GM19463 (cell line): ENCODE data around the gene DDX5.
"Not testable (repeated sequence)": the region's sequence is repeated elsewhere in the genome, so short reads cannot be mapped to it uniquely, and the experiment has no call there.

Source experiments
- ATAC-seq: cut with Tn5 transposase; IDR thresholded peaks from one replicate; pipeline ENCODE4 v1.9.1; 2021; ENCODE audit warnings: mild to moderate bottlenecking, moderate library complexity; ENCODE audit not compliant: unreplicated experiment

DDX5 gene

DNA sequence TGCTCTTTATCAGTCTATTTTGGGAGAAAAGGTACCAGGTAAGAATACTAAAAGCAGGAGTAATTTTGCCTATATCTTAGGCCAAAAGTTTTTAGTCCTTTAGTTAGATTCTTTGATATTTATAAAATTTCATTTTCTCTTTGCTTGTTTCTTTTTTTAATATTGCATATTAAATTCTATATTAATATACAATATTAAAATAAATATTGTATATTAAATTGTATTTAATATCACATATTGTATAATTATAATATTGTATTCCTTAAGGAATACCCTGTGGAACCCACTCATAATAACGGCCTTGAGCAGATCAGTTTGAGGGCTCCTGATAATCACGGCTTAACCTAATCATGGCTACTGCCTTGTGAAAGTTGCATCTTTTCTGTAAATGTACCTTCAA is 2.6 kb upstream of the DDX5 start:
- ATAC-seq: no peak

DNA sequence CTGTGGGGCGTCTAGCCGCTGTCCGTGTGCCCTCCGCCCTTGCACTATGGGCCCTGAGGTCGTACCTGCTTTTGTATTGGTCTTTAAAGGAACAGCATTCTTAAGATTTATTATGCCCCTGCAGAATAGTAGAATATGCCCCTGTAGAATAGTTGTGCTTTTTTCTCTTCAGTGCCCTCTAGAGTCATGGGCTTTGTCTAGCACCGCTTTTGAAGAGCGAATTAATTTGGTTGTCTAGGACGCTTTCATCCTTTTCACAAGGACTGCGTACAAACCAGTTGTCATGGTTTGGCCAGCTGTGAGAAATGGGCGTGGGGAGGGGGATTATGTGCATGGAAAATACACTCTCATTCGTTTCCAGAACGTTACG is 1.3 kb upstream of the DDX5 start:
- no peak for ATAC-seq

DNA sequence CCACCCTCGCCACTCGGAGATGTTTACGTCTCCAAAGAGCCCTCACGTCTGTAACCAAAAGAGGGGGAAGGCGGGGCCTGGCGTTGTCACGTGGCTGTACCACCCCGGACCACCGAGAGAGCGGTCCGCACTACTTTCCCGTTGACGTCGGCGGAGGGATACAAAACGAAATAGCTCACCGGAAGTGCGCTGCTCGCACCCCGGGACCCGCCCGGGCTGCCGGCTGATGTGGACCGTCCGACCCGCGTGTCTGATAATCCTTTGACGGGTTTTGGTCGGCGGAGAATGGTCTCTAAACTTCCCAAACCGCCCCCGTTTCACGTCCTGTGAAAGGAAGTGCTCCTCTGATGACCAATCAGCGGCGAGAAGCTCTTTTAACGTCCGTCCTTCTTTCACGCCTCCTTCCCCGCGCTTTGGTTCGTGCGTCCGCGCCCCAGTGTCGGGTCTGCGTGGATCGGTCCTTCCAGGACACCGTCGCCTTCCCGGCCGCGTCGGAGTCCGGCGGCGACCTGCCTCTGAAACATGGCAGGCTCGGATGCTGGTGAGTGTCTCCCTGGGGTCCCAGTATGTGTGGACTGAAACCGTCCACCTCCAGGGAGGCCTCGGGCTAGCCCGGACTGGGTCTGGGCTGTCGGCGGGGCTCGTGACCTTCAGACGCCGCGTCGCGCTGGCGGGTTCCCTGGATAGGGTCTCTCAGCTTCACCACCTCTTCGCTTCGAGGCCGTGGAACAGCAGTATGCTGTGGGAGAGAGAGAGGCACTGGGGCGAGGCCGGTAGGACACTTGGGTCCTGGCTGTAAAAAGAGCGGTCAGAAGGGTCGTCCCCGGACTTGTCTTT is 705 bp upstream of the DDX5 start, which contains the start of gene CEP95:
Gene CEP95 (plus strand): TSS at position 402 of the 837 bp plus-strand sequence. CDS start 121 bp downstream, at position 523.
- ATAC-seq: peak; percentile 57

DNA sequence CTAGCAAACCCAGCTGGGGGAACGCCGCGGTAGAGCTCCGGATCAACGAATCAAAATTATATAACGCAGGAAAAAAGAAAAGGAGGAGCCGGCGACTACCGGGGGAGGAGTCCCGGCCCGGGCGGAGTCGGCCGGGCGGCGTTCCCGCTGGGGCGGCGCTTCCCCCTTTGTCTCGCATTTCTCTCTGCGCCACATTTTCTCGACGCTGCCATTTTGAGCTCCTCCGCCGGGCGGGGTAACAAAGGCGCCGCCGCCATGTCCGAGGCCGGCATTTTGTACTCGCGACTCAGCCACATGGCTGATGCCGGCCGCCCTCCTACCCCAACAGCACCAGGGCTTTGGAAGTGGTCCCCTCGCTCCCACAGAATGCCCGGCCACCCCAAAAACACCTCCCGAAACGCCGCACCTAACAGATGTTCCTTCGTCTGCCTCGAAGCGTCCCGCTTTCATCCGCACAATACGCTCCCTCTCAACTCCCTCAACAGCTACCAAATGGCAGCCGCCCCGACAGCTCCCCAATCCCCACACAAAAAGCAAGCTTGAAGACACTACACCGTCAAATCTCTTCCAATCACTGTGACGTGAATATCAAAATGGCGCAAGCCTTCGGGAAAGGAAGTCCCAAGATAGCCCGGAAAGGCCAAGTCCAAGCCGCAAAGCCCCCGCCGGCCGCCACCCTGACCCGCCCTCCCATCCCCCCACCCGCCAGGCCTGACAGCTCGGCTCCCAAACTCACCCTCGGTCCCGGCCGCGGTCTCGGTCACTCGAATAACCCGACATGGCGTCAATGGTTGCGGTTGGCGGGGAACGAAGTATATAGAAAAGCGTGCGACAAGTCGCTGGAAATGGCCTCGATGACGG is 519 bp downstream of the DDX5 start:
- ATAC-seq: no peak

DNA sequence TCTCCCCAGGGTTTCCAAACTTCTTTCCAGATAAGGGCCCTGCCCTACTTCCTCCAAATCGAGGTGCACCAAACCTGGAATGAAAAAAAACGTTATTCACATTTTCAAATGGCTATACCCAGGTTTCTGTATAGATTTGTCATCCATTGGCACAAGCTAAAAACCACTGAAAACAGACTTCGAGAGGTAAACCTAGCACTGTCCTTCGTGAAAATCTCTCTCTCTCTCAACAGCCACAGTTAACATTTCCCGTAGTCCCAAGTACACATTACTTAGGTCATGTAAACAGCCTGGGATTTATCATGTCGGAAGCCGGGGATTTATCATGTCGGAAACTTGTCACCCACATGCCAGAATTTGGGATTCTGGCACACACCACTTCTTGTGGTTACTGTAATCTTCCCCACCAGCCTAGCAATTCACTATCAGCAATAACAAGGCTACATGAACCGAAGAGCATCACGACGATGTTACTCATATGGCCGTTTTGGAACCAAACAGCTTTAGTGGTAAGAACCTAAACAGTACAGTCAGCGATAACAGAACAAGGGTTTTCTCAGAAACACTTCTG is 1.2 kb downstream of the DDX5 start:
- no peak for ATAC-seq

DNA sequence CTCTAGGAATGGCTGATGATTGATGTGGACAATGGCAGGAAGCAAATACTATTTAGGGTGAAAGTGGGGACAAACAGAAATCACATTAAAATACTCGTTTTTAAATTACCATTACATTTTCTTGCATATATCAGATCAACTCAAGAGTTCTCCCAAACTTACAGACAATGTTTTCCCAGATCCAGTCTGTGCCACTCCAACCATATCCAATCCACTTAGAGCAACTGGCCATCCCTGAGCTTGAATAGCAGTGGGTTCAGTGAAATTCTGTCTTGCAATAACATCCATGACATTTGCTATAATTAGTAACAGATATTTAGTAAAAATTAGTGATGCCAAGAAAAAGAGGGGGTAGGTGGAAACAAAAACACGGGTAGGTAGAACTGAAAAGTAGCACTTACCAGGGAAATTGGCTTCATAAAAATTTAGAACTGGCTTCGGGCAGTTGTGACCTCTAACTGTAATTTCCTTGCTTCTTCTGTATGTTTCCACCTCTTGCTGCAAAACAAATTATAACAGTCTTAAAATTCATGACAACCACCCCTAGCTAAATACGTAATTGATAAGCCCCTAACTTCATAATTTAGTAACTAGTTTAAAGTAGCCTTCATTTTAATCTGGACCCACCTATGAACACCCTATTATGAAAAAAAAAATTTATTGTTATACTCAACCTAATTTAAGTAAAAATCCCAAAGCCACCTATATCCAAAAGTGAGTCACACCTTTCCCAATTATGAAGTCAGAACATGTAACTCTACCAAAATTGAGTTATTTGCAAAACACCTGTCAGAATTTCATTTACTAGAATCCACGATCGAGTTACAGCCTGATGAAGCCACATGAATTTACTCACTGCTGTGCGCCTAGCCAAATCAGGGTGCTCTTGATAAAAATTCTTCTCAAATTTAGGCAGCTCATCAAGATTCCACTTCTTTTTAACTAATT is 2.0 kb downstream of the DDX5 start:
- ATAC-seq: no peak

DNA sequence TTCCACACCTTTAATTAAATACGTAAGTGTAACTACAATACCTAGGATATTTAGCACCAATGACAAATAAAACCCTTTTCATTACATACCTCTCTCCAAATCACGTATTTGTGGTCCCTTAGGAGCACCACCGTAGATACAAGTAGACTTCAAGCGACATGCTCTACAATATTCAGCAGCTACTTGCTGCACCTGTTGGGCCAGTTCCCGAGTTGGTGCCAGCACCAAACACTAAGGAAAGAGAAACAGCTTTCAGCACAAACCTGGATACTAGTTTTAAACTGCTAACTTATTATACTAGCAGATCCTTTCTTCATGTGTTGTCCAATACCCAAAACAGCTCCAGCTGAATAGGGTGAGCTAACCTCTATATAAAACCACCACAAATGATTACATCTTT is 2.7 kb downstream of the DDX5 start:
- no peak for ATAC-seq

DNA sequence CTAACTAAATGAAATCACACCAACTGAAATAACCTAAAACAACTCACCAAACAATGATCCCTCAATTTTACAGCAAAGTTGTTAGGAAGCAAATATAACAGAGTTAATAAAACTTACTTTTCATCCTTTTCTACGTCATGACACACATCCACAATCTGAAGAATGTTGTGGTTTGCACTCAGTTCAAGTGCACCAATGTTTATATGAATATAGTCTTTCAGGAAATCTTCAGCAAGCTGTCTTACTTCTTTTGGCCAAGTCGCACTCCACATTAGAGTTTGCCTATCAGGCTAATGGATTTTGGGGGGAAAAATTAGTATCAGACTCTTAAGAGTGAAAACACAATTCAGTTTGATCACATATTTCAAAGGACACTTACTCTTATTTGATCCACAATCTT is 3.3 kb downstream of the DDX5 start:
- no peak for ATAC-seq

DNA sequence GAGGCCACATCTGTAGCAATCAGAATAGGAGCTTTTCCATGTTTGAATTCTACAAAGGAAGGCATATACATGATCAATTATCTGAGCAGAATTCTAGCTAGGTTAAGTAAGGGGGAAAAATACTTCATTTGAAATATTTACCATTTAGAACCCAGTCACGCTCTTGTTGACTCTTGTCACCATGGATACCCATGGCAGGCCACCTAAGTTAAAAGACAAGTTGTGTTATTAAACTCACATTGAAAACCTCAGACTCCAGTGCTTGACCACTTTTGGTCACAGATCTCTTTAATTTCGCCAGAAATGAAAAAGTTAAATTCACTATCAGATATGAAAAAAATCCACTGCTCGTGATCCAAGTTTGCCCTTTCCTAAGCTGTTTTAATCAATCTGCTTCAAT is 4.1 kb downstream of the DDX5 start:
- ATAC-seq: no peak

DNA sequence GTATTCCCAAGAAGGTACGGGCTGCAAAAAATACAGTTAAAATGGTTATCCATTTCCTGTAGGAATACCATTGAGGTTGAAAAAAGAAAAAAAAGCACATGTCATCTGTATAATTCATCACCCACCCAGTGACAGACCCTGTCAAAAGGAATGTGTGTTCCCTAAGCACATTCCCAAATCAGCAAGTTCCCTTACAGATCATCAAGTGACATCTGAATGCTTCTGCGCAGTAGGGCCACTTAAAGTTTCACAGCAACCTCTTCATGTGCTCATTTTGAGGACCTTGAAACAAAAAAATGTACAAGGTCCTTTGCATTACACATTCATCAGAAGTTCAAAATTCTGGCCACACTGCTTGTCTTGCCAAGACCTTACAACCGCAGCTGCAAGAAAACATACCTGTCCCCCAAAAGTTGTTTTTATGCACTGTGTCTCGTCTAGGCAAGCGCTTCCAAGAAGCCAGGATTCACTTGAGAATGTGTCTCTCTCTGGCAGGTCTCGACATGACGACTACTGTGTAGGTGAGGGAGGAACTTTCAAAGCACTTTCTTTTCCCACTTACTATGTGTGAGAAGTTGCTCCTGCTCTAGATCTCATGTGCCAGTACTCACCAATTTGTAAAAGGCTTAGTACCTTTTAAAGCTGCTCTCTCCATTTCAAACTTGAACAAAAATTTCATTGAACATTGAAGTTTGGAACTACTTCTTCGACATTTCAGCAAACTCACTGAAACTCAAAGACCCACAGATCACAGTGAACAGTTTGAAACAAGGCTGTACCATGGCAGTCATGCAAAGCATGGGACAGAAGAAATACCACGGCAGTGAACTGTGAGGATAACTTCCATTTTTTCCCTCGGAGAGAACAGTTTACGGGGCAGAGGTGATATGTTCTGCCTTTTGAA is 5.0 kb downstream of the DDX5 start:
- ATAC-seq: no peak

DNA sequence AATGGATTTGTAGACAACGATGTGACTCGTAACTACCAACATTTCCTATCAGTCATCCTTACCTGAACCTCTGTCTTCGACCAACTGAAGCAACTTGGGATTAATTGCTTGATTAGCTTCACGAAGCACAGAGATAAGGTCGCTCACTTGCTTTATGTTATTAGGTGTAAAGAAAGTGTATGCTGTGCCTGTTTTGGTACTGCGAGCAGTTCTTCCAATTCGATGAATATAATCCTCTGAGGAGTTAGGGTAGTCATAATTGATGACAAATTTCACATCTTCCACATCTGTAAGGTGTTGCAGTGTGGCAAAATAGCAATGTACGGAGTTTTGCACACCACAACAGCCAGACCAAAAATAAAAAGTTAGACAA is 5.6 kb downstream of the DDX5 start:
- no peak for ATAC-seq

DNA sequence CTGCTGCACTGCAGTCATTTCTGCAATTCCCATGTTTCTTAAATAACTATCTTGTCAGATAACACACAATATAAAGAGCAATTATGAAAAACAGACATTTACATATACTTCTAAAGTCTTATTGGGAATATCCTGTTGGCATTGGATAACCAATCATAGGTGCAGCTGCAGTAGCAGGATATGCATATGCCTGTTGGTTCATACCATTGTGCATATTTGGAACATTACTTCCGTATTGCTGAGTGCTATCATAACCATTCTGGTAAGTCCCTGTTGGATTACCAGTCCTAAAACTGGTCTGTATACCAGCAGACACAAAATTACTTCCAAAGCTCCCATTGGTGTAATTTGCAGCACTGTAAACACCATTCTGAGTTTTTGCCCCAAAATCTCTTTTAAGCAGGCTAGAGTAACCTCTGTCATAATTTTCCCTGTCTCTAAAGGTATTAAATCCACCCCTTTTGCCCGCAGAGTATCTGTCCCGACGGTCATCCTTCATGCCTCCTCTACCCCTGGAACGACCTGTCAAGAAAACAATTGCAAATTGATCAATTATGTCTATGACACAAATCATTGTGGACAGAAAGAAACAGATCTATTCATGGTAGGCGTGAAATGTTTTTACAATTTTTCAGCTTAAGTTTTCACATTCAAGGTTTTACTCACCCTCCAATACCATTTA is 6.1 kb downstream of the DDX5 start:
- ATAC-seq: no peak

DNA sequence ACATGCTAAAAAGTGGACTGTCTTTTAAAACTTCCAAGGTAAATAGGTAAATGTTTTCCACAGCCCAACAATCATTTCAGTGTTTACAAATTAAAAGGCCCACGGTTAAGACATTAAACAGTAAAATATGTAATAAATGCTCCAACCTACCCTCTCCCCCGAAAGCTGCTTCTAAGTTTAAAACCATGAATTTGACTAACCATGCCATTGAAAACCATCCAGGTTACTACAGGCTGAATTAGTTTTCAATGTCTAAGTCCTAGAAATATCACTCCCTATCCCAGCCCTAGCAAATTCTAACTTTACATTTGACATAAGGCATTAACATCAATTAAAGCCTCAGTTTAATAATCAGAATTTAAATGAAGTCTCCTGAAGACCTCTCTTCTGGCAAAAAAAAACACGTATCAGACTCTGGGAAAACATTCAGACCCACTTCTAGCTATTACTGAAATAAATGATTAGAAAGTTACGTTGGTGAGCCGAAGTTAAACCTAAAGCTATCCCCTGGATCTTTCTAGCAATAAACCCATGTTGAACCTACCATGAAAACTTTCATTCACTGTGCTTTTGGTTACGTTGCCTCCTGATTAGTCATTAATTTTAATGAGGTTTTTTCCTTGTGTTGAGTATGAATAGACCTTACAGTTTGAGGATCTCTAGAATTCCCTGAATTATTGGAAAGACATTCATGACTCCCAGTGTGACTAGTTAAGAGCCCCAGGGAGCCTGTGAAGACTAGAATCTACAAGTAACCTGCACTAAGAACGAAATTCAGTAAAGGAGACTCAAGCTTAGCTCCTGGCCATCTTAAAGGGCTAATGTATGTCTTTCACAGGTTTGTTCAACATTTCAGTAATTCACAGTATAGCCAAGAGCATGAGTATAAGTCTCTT is 7.5 kb downstream of the DDX5 start:
- ATAC-seq: no peak

DNA sequence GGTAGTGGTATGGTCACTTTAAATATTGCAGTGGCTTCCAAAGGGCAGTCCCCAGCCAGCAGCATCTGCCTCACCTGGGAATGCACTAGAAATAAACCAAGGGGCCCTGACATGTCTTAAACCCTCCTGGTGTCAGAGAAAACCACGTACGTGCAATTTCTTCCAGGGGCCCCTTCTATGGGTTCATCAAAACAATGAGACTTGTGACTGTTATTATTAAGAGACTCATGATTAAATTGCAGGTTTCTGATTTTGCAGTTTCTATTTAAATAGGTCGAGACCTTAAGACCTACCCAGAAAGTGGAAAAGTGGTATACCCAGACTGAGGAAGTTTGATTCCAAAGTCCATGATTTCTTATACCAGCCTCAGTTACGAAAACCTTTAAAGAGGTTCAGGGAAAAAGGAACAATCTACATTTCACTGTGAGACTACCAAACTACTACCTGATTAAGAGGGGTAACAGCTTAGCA is 8.5 kb downstream of the DDX5 start:
- ATAC-seq: no peak

DNA sequence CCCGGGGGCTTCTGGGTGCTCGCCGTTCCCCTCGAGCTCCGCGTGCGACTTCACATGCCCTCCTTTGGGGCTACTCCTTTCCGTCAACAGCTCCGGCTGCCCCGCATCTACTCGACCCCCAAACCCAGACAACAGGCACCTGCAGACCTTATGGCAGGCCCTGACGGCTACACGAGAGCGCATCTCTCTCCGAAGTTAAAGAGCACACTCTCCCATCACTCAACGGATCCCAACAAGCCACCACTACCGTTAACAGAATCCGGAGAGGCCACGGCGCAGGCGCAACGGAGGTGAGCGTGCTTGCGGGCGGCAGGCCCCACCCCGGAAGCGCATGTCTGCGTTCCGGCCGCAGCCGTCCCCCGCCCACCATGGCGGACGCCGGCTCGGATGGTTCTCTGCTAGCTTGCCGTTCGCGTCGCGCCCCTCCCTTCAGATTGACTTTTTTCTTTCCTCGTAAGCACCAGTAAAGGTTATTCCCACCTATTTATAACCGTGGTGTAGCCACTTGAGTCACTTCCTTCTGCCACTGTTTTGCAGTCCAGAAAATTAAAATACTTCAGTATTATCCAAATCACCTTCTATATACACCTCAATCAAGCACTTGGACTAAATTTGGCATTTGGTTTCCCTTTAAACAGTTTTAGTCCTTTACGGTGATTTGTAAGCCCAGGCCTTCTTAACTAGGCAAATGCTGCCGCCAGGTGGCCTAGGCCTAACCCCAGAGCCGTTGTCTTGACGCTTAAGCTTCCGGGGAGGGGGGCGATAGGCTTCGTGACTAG is 9.1 kb downstream of the DDX5 start, which contains the start of gene POLG2:
Gene POLG2 (minus strand): TSS at position 269 of the 779 bp plus-strand sequence. CDS start 86 bp downstream, at position 183.
- ATAC-seq: peak; percentile 92

DNA sequence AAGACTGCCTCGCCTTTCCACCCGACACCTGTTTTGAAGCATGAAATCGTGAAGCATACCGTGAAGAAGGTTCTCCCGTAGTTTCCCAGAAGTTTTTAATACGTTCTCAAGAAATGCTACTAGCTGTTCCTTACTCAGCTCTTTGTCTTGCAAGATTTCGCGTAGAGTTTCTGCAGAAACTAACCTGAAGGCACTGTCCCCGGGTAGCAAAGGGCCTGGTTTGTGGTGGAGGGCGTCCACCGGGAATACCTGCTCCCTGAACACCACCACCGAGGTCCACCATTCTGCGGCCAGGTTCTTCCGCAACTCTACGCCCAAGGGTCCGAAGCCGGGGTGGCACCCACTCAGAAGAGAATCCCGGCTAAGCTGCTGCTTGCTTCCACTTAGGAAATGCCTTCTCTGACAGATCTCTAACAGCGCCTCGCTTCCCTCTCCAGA is 9.7 kb downstream of the DDX5 start:
- no peak for ATAC-seq

DNA sequence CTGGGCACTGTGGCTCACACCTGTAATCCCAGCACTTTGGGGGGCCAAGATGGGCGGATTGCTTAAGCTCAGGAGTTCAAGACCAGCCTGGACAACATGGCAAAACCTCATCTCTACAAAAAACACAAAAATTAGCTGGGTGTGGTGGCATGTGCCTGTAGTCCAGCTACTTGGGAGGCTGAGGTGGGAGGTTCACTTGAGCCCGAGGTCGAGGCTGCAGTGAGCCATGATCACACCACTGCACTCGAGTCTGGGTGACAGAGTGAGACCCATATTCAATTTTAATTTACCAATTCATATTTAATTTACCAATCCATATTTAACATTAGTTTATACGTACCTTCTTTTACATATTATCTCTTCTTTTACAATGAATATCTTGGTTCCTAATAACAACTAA is 10.8 kb downstream of the DDX5 start:
- not testable (repeated sequence) for ATAC-seq
